ENCODE data around the gene CD69.

GRCh38 chr12:9735601-9736000 is 25.1 kb downstream of the CD69 start:
- no peak for TF ChIP-seq CTCF (IDR thresholded peaks at IDR 0.05)
- no peak for TF ChIP-seq POLR2A (IDR thresholded peaks at IDR 0.05)

Data from adrenal gland (tissue), 5 donors.